Measurements from ENCODE around the gene FIBCD1.
"Not testable (repeated sequence)": the region's sequence is repeated elsewhere in the genome, so short reads cannot be mapped to it uniquely, and the experiment has no call there.

Gene FIBCD1

DNA sequence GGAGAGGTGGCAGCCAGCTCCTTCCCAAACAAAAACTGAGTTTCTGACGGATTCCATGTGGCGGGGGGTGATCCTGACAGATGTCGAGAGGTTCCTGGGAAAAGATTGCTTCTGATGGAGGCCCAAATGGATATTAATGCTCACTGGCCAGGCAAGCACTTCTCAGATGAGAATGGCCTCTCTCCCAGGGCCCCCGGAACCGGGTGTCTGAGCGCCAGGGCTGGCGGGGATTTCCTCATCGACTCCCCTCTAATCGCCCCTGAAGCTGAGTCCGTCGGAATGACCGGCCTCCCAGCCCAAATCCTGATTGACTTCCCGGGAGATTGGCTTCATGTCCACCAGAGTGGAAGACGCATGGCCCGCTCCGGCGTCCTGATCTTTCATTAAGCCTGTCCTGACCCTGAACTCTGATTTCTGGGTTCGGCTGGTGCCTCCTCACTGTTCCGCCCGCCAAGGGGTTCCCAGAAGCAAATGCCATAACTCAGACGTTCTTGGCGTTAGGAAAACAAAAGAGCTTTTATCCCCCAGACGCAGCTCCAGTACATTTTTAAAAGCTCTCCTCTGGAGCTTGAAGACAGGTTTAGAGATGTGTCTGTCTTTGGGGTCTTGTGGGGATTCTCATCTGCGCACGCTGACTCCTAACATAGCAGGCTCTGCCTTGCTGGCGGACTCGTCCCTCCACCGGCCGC lies 17.6 kb downstream of the FIBCD1 start:
- no peak for DNase-seq

DNA sequence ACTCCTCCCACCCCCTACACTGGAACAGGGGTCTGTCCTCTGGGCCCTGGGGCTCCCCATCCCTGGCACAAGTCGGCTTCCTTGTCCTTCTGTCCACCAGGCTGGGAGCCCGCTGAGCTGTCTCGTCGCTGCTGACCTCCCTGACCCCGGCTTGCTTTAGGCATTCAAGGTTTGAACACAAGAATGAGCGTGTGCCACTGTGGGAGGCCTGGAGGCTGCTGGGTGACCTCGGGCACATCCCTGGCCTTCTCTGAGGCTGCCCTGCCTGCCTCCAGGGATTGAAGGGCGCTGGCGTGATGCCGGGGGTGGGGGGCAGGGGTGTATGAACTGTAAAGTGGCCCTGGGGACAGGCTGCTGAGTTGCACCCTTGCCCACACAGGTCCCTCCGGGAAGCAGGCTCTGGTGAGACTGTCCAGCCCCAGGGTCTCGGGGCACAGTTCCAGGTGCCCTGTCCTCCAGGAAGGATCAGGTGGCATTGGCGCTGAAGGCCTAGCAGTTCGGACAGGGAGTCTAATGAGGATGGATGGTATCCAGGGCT lies 18.2 kb downstream of the FIBCD1 start:
- no peak for DNase-seq

DNA sequence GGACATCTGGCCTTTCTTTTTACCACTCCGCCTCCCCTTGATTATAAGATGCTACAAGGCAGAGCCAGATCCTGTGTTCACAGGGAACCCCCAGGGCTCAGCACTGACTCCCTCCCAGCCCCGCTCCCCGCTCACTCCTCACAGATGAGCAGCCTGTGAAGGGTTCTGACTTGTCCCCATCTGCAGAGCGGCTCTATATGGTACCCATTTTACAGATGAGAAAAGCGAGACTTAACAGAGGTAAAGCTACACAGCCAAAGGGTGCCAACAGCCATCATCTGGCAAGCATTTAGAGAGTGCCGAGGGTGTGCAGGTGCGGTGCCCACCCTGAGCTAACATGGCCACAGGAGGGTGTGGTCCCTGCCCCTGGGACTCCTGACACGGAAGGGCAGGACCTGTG lies 18.8 kb downstream of the FIBCD1 start:
- no peak for DNase-seq

DNA sequence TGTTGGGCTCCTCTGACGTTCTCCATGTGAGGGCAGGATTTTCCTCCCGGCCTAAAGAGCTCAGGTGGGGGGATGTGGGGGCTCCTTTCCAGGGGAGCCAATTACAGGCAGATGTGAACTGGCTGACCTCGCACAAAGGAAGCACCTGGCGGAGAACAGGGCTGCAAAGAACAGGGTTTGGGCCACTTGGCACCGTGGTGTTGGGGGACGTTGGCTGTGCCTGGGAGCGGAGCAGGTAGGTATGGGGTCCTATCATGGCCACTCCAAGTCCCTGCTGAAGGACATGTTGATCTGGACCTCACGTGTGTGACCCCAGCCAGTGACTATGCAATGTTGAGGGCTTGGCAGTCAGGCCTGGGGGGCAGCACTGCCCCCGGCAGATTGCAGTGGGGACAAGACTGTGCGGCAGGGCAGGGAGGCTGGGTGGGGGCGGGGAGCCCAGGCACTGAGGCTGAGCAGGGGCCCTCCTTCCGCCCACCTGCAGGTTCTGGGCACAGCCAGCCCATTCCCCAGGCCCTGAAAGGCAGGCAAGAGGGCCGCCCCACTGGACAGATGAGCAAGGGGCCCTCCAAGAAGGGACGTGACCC lies 19.4 kb downstream of the FIBCD1 start:
- no peak for DNase-seq

DNA sequence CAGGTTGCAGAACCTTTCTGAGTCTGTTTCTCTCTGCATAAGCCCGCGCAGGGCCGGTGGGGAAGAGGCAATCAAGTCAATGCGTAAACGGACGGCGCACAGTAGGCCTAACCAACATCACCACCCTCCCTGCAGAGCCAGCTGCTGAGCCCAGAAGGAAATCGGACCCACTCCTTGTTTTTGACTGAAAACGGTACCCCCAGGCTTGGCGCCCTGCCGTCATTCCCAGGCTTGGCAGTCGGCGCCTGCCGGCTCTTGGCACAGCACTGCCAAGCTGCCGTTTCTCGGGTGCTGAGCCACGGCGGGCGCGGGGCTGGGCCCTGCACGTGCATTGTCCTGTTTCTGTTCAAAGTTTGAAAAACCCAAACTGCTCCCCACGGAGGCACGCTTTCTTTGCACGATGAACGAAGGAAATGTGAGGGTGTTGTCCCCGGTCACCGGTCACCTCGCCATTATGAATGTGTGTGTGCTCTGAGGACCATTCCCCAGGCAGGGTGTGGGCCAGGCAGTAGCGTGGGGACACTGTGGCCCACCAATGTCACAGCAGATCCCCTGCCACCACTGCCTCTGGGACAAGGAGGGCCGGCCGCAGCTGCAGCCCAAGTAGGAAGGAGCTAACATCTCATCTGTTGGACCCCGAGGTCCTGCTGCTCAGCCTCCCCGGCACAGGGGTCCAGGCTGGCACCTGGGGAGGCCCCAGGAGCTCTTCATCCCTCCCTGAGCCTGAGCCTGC lies 20.1 kb downstream of the FIBCD1 start:
- no peak for DNase-seq

DNA sequence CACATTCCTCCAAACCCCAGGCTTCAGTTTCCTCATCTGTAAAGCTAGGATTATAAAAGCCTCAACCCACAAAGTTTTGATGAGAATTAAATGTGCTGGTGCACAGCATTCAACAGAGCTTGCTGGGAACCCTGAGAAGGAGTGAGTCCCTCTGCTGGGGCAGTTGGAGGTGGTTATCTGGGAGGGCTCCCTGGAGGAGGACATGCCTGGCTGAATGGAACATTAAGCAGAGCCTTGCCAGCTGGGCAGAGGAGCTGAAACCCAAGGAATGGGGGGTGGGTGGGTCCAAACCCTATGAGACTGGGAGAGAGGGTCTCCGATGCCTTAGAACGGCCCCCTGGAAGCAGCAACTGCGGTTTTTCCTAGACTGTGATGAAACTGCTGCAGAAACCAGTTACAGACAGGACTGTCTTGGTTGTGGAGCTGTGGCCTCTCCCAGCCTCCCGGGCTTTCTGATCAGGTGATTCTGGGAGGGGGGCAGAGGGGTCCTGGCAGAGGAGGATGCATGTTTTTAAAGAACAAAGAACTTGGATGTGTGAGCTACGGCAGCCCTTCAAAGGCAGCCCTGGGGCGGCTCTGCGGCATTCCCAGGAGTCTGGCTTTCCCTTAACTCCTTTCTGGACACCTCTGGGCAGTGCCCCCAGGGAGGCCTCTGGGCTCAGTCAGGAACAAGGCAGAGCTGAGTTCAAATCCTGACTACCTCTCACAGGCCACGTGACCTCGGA lies 20.8 kb downstream of the FIBCD1 start:
- no peak for DNase-seq

DNA sequence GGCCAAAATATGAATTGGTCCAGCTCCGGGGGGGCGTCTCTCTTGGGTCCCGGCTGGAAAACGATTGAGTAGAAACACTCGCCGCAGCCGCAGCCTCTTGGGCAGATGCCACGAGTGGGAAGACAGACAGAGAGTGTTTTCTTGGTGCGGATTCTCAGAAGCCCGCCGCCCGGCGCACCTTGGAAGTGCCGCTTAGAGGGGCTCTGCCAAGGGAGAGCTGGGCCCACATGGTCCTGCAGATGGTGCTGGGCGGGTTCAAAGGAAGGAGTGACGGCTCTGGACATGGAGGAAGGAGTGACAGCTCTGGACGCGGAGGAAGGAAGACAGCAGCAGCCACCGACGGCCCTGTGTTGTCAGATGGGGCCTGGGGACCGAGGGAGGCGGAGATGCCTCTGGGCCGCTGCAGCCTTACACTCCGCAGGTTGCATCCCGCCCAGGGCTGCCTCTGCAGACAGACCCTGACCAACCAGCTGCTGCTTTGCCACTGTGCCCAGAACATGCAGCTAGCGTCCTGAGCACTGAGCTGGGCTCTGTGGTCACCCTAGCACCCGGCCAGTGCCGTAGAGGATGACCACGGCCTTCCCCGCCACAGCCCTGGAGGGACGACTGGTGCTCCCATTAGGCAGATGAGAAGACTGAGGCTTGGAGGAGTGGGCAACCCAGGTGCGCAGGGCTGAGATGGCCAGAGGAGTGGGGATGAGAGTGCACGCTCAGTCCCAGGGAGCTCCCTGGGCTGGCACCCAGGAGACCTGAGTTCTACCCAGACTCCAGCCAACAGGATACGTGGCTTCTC lies 21.7 kb downstream of the FIBCD1 start:
- no peak for DNase-seq

DNA sequence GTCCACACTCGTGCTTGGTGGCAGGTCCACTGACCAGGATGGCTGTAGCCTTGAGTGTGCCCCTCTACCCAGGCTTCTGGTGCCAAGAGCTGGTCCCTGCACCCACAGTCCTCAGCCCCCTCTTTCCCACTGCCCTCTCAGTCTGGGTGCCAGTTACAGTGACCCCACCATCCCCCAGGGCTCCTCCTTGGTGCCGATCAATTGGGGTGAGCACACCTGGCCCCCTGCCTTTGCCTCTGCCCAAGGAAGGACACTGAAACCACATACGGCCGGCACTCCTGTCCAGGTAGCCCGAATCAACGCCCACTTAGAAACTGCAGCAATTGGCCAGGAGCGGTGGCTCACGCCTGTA lies 24.0 kb downstream of the FIBCD1 start:
- DNase-seq: no peak

DNA sequence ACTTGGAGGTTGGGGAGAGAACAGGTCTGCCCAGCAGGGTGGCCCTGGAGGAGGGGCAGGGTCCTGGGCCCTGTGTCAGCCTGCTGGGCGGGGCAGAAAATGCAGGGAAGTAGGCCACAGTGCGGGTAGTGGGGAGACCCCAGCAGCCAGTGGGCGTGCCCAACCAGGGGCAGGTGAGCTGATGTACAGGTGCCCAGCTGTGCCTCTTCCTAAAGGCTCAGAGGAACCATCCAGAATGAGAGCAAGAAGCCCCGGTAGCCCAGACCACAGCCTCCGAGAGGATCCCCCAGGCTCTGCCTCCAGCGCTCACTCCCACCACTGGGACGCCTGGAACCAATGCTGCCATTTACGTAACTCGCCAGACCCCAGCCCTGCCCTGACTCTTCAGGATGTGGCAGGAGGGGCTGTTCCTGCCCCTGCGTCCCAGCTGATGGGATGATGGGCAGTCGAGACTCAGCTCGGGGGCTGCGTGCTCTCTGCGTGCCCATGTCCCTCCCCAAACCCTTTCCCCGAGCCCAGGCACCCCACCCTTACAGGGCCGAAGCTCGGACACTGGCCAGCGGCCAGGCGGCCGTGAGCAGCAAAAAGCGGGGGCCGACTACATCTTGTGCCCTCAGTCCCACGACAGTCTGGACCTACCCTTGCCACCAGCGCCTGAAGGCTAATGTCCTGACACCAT lies 24.5 kb downstream of the FIBCD1 start:
- no peak for DNase-seq

DNA sequence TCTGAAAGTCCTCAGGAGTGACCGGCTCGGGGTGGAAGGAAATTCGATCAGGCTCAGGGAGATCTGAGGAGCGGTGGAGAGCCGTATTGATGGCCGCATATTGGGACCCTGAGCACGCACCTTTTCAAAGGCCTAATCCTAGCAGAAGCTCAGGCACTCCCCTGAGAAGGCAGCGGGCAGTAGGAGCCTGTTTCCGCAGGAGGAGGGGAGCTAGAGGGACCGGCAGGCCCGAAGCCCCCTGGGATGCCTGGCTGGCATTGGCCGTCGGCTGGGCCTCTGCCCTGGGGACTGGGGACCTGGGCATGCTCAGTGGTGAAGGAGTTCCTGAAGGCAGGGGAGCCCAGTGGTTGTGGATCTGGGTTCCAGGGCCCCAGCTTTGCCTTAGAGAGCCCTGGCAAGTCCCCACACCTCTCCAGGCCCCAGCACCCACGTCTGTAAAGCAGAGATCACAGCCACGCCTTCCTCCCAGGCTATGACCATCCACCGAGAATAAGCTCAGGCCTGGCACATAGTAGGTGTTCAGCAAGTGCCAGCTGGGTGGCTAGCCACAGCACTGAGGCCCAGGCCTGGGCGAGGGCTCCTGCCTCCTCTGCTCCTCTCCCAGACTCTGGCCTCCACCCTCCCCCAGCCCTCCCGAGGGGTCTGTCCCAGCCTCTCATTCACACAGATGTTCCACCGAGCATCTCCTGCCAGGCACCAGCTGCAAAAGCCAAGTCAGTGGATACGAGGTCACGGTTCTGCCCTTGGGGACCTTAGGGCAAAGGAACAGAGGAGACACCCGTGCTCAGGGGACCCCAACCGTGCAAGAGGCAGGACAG lies 25.2 kb downstream of the FIBCD1 start:
- no peak for DNase-seq

DNA sequence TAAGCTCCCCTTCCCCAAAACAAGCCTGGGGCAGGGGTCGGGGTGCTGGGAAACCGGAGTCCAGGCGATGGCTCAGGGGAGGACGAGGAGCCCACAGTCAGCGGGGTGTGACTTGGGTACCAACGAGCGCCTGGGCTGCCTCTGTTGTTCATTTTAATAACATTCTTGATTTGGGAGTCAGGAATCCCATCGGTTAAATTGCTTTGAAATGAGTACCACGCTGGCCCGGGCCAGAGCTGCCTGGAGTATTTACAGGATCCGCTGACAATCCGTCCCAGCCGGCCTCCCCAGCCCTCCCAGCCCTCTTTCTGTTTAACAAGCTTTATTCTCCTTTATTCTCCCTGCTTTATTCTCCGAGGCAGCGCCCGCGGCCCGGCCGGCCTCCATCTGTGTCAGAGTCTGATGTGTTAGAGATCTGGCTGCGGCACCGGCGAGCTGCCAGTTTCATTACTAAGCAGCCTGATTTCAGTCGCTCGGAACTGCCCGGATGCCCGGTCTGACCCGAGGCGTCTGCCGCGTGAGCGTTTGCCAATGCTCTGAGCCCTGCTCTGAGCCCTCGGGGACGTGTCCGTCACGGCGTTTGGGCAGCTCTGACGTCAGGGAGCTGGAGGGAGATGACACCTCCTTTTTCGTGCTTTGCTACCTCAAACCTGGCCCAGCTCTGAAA lies 26.0 kb downstream of the FIBCD1 start:
- no peak for DNase-seq

DNA sequence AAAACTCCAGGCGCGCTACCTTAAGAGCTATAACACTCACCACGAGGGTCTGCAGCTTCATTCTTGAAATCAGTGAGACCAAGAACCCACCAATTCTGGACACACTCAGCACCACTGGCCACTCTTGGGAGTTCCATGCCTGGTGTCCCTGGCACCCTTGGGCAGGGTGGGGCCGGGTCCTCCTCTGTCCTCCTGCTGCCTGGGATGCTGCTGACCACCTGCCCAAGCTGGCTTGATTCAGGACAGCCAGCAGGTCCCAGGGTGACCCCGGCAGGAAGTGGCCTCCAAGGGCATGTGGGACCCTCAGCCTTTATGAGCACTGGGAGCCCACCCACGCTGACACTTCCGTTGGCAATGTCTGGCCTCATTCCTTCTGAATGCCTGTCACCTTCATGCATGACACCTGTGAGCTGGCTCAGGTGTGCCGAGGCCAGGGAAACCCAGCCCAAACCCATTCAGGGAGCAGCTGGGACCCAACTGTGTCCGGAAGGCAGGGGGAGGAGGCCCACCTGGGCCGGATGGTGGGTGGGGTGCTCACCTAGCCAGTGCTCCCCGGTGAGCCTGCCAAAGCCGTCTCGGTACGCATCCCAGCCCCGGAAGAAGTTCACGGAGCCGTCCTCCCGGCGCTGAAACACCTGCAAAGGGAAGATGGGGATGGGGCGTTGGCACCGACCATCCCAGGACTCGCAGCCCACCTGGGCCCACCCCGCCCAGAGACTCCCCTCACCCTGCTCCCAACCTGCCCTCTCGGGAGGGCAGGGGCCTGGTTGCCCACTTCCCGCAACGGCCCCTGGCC lies 27.6 kb downstream of the FIBCD1 start:
- DNase-seq: no peak

DNA sequence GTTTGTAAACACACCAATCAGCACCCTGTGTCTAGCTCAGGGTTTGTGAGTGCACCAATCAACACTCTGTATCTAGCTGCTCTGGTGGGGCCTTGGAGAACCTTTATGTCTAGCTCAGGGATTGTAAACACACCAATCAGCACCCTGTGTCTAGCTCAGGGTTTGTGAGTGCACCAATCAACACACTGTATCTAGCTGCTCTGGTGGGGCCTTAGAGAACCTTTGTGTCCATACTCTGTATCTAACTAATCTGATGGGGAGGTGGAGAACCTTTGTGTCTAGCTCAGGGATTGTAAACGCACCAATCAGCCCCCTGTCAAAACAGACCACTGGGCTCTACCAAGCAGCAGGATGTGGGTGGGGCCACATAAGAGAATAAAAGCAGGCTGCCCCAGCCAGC lies 28.4 kb downstream of the FIBCD1 start:
- not testable (repeated sequence) for DNase-seq

DNA sequence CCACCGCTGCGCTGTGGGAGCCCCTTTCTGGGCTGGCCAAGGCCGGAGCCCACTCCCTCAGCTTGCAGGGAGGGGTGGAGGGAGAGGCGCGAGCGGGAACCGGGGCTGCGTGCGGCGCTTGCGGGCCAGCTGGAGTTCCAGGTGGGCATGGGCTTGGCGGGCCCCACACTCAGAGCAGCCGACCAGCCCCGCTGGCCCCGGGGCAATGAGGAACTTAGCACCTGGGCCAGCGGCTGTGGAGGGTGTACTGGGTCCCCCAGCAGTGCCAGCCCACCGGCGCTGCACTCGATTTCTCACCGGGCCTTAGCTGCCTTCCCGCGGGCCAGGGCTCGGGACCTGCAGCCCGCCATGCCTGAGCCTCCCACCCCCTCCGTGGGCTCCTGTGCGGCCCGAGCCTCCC lies 29.0 kb downstream of the FIBCD1 start:
- DNase-seq: not testable (repeated sequence)

DNA sequence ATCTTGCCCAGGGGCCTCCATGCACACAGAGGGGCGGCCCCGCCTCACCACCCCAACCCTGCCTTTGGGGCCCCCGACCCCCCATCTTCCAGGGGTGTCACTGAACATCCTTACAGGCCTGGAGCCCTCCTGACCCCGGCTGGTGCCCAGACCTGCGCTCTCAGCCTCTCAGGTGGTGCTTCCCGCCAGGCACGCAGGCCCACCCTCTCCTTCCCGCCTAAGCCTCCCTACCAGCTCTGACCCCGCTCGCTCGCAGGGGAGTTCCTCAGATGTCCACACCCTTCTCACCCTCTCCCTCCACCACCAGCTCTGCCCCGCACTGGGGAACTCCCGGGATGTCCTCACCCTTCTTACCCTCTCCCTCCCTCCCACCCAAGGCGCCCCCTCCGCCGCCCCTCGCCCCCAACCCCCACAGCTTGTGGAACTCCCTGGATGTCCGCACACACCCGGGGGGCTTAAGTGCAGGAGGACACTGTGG lies 30.1 kb downstream of the FIBCD1 start:
- DNase-seq: no peak

DNA sequence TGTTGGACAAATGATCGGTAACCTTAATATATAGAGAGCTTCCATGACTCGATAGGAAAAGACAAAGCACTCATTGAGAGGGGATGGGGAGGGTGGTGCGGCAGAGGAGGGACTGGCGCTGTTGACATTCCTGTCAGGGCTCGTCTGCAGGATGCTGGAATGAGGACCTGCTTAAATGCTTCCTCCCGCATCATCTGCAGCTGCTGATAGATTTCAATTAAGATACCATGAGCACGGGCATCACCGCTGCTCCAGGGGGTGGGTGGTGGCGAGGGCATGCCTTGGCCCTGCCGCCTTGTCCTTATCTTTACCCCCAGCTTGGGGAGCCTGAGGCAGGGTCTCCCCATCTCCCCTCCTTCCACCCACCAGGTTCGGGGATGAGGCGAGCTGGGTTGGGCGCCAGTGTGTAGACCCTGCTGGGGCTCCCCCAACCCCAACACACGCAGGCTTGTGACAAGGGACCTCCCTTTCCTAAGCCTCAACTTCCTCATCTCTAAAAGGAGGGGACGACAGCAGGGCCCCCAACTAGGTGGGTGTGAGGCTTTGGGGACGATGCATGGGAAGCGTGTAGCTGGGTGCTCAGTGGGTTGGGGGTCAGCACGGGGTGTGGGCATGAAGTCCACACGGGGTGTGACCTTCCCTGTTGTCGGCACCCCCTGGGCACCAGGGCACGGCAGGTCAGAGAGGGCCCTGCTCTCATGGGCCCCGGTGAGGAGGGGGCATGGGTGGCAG lies 30.7 kb downstream of the FIBCD1 start:
- DNase-seq: no peak

DNA sequence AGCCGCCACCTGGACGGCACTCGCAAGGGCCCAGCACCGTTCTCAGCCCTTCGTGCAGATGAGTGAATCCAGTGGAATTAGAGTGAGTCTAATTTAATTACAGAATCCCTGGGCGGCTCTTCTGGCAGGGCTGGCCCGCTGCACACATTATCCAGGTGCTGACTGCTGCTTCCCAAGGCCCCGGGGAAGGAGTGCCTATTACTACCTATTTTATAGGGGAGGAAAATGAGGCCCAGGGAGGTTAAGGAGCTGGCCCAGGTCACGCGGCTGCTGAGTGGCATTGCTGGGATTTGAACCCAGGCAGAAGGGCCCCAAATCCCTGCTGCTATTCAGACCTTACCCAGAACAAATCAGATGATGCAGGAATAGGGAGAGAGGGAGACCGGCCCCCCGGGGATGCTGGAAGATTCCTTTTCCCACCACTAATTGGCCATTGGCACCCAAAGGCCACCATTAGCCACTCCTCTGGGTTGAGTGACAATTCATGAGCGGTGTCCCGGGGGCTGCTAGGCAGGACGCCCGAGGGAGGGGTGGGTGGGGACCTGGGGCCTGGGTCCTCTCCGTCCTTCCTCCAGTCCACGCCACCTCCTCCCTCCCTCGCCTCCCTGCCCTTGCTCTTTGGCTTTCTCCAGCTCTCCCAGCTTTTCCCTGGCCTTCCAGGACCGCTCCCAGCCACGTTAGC lies 32.2 kb downstream of the FIBCD1 start:
- peak in 1 of 2 experiments; percentile 21 for DNase-seq

All from NCI-H2081 (cell line).